C4-2B (cell line): ENCODE data around the gene GLT1D1.

Source experiments
- CTCF ChIP-seq: fragments of 450-650 bp; conservative IDR thresholded peaks from 2 replicates; pipeline ENCODE4 v1.5.1; 2017; ENCODE audit warnings: mild to moderate bottlenecking
- ZFX ChIP-seq: fragments of 450-650 bp; IDR thresholded peaks from 2 replicates; pipeline ENCODE4 v1.6.1; 2017

- TF ChIP-seq CTCF (no peak), ZFX (no peak)
Observed at GRCh38 chr12:128992550-128992949, 139.3 kb downstream of the GLT1D1 start.
